H1 (cell line): ENCODE measurements around the gene TSEN2. TPM values are rescaled to one million over a fixed set of nuclear protein-coding genes. Genes with fewer than 3 reads are reported as not detected.

Source experiments
- CTCF ChIA-PET: fragments of 300-600 bp; sonication (Branson Sonifier 250); formaldehyde crosslinking; loops from one replicate; lab custom pipeline; 2021; ENCODE audit not compliant: partially characterized antibody; lab: Charles Lee
- POLR2A ChIA-PET: fragments of 300-600 bp; sonication (Branson Sonifier 250); formaldehyde crosslinking; loops from one replicate; lab custom pipeline; 2021; ENCODE audit warnings: inconsistent platforms; ENCODE audit not compliant: partially characterized antibody; lab: Charles Lee
- DNase-seq, 2 experiments: peaks; one replicate each; pipeline versions ENCODE4 v3.0.0 to v3.0.0-alpha.2; 2010 to 2022; ENCODE audit warnings: low spot score in 2 of 2, low read depth in 1 of 2, mixed read lengths in 1 of 2
- FAIRE-seq: peaks from 2 replicates; lab custom pipeline; 2011; peaks lifted over from hg19 to GRCh38; lab: Jason Lieb, UNC
- H2AFZ ChIP-seq: 2 replicates; pipeline ENCODE4 v1.8.1; 2012; ENCODE audit warnings: low read length, inconsistent platforms
- H2AK5ac ChIP-seq: 2 replicates; pipeline ENCODE4 v1.6.1; 2013; ENCODE audit warnings: low read depth, low read length
- H2BK120ac ChIP-seq: replicated peaks from 2 replicates; pipeline ENCODE3; 2013; ENCODE audit warnings: low read depth, low read length, inconsistent platforms
- H2BK12ac ChIP-seq: 2 replicates; pipeline ENCODE4 v1.6.1; 2013; ENCODE audit warnings: low read depth, low read length
- H2BK15ac ChIP-seq: 2 replicates; pipeline ENCODE4 v1.6.1; 2013; ENCODE audit warnings: low read length
- H2BK20ac ChIP-seq: 2 replicates; pipeline ENCODE4 v1.6.1; 2013; ENCODE audit warnings: low read length
- H2BK5ac ChIP-seq: 2 replicates; pipeline ENCODE4 v1.6.1; 2013; ENCODE audit warnings: low read depth, low read length
- H3K14ac ChIP-seq: 2 replicates; pipeline ENCODE4 v1.6.1; 2013; ENCODE audit warnings: inconsistent platforms; ENCODE audit not compliant: insufficient read length
- H3K18ac ChIP-seq: 2 replicates; pipeline ENCODE4 v1.6.1; 2013; ENCODE audit warnings: low read length; ENCODE audit errors: extremely low read depth
- H3K23ac ChIP-seq: 2 replicates; pipeline ENCODE4 v1.6.1; 2013; ENCODE audit warnings: inconsistent platforms; ENCODE audit not compliant: insufficient read length
- H3K23me2 ChIP-seq: 2 replicates; pipeline ENCODE4 v1.6.1; 2013; ENCODE audit warnings: low read depth, low read length
- H3K27ac ChIP-seq: 2 replicates; pipeline ENCODE4 v1.6.1; 2011; ENCODE audit warnings: low read depth, low read length, inconsistent platforms
- H3K27me3 ChIP-seq, 4 experiments: replicated peaks in 1 of 4; 1 replicate in 1 of 4; 2 replicates in 3 of 4; pipeline versions ENCODE4 v1.6.1 to v1.8.1; 2011 to 2013; ENCODE audit warnings: low read length in 3 of 4, mild to moderate bottlenecking in 3 of 4, inconsistent platforms in 2 of 4, mixed read lengths in 2 of 4, moderate library complexity in 1 of 4; ENCODE audit not compliant: control insufficient read depth in 3 of 4, insufficient read depth in 3 of 4; ENCODE audit errors: extremely low read depth in 1 of 4
- H3K36me3 ChIP-seq, 4 experiments: 2 replicates each; pipeline versions ENCODE4 v1.6.1 to v1.8.1; 2011 to 2013; ENCODE audit warnings: mild to moderate bottlenecking in 4 of 4, low read length in 3 of 4, moderate library complexity in 2 of 4, control low read depth in 1 of 4, inconsistent platforms in 1 of 4; ENCODE audit not compliant: insufficient read depth in 4 of 4, control insufficient read depth in 2 of 4
- H3K4ac ChIP-seq: replicated peaks from 2 replicates; pipeline ENCODE3; 2013; ENCODE audit warnings: low read length, low read depth, mixed read lengths, inconsistent platforms; ENCODE audit not compliant: insufficient read length
- H3K4me1 ChIP-seq, 4 experiments: replicated peaks in 1 of 4; 1 replicate in 1 of 4; 2 replicates in 3 of 4; pipeline versions ENCODE4 v1.6.1 to v1.8.1; 2011 to 2013; ENCODE audit warnings: low read length in 3 of 4, inconsistent platforms in 2 of 4, mixed read lengths in 1 of 4; ENCODE audit not compliant: insufficient read depth in 4 of 4, control insufficient read depth in 3 of 4
- H3K4me2 ChIP-seq, 2 experiments: 2 replicates each; pipeline versions ENCODE4 v1.6.1 to v1.8.1; 2011 to 2013; ENCODE audit warnings: low read depth in 2 of 2, low read length in 2 of 2, control low read depth in 1 of 2, inconsistent platforms in 1 of 2, mild to moderate bottlenecking in 1 of 2; ENCODE audit not compliant: insufficient read depth in 1 of 2
- H3K4me3 ChIP-seq, 4 experiments: fragments of 200-600, 300-600 bp in 1 of 4; sonication (generic), shearing (Covaris generic), sonication (Bioruptor Twin) in 1 of 4; 2 replicates each; pipeline versions ENCODE4 v1.5.1 to v1.8.1; 2011 to 2016; ENCODE audit warnings: low read length in 4 of 4, low read depth in 3 of 4, control low read depth in 2 of 4, inconsistent platforms in 2 of 4, mild to moderate bottlenecking in 2 of 4, mixed read lengths in 1 of 4, moderate library complexity in 1 of 4; ENCODE audit not compliant: insufficient read depth in 2 of 4; ENCODE audit errors: extremely low read depth in 1 of 4
- H3K56ac ChIP-seq: replicated peaks from 2 replicates; pipeline ENCODE3; 2013; ENCODE audit warnings: low read depth, mild to moderate bottlenecking, mixed read lengths, low read length, inconsistent platforms; ENCODE audit not compliant: insufficient read length
- H3K79me1 ChIP-seq: 2 replicates; pipeline ENCODE4 v1.6.1; 2013; ENCODE audit warnings: low read depth, low read length, control low read depth
- H3K79me2 ChIP-seq, 2 experiments: 2 replicates each; pipeline versions ENCODE4 v1.6.1 to v1.8.1; 2012 to 2013; ENCODE audit warnings: low read length in 2 of 2, mild to moderate bottlenecking in 2 of 2, inconsistent platforms in 1 of 2; ENCODE audit not compliant: insufficient read depth in 2 of 2, control insufficient read depth in 1 of 2
- H3K9ac ChIP-seq, 4 experiments: replicated peaks in 1 of 4; 1 replicate in 1 of 4; 2 replicates in 3 of 4; pipeline versions ENCODE4 v1.6.1 to v1.8.1; 2011 to 2013; ENCODE audit warnings: low read depth in 3 of 4, low read length in 3 of 4, control low read depth in 2 of 4, mild to moderate bottlenecking in 2 of 4, moderate library complexity in 2 of 4, inconsistent platforms in 1 of 4; ENCODE audit errors: extremely low read depth in 1 of 4
- H3K9me3 ChIP-seq, 2 experiments: 2 replicates each; pipeline versions ENCODE4 v1.6.1 to v1.8.1; 2012 to 2013; ENCODE audit warnings: mild to moderate bottlenecking in 2 of 2, moderate library complexity in 2 of 2, control low read depth in 1 of 2, inconsistent platforms in 1 of 2, low read depth in 1 of 2, low read length in 1 of 2, mixed read lengths in 1 of 2; ENCODE audit not compliant: insufficient read depth in 2 of 2
- H4K20me1 ChIP-seq, 2 experiments: replicated peaks in 1 of 2; 2 replicates each; pipeline versions ENCODE3 to v1.8.1; 2011 to 2013; ENCODE audit warnings: inconsistent platforms in 2 of 2, low read length in 2 of 2, mild to moderate bottlenecking in 1 of 2; ENCODE audit not compliant: insufficient read depth in 2 of 2, control insufficient read depth in 1 of 2
- H4K5ac ChIP-seq: 2 replicates; pipeline ENCODE4 v1.6.1; 2013; ENCODE audit warnings: low read length, low read depth, mixed read lengths, inconsistent platforms; ENCODE audit not compliant: insufficient read length
- H4K8ac ChIP-seq: 2 replicates; pipeline ENCODE4 v1.8.0; 2013; ENCODE audit warnings: mild to moderate bottlenecking, moderate library complexity, low read length, inconsistent platforms; ENCODE audit not compliant: insufficient read depth; ENCODE audit errors: extremely low read depth
- H4K91ac ChIP-seq: replicated peaks from 2 replicates; pipeline ENCODE3; 2013; ENCODE audit warnings: low read length, mixed read lengths, inconsistent platforms; ENCODE audit not compliant: insufficient read length
- RAD21 ChIP-seq, 2 experiments: IDR thresholded peaks in 1 of 2; conservative IDR thresholded peaks in 1 of 2; 2 replicates each; pipeline ENCODE4 v1.6.1; 2011; ENCODE audit warnings: low read depth in 2 of 2, low read length in 2 of 2, improper control_type of control experiment in 1 of 2, inconsistent platforms in 1 of 2, mild to moderate bottlenecking in 1 of 2, moderate library complexity in 1 of 2
- TAF7 ChIP-seq: optimal IDR thresholded peaks from 2 replicates; pipeline ENCODE3; 2011; ENCODE audit warnings: low read depth, mild to moderate bottlenecking, inconsistent platforms, low read length, moderate library complexity, borderline replicate concordance
- WGBS, 2 experiments: shearing (Covaris generic) in 1 of 2; methylation state at CpG; one replicate each; pipeline versions ENCODE4 v1.1.6 to v1.1.7; 2013 to 2015; ENCODE audit warnings: low lambda C conversion rate in 2 of 2, mixed read lengths in 2 of 2, inconsistent platforms in 1 of 2, low coverage in 1 of 2, missing lambda C conversion rate in 1 of 2; ENCODE audit not compliant: insufficient replicate concordance in 2 of 2, insufficient coverage in 1 of 2, insufficient read length in 1 of 2; ENCODE audit errors: extremely low coverage in 1 of 2, missing lambda C conversion rate in 1 of 2; 5-methylcytosine and 5-hydroxymethylcytosine counted together
- polyA plus RNA-seq, 7 experiments: library from polyadenylated mRNA; depleted of rRNA in 3 of 7; stranded (reverse) in 5 of 7; unstranded in 2 of 7; fragments of >200 nt in 5 of 7; fragments of 200-250 nt in 2 of 7; gene quantifications; 1 replicate in 5 of 7; 2 replicates in 1 of 7; 4 replicates in 1 of 7; pipeline versions ENCODE4 v1.2.1 to v1.2.3, GENCODE V29; 2011 to 2013; ENCODE audit warnings: missing spikeins in 2 of 7, mixed read lengths in 2 of 7
- total RNA-seq: library from RNA; stranded (reverse); fragmentation: NEBNext Ultra II Directional; extraction: Animal tissue kit (Norgen Biotek cat#: 25700); gene quantifications from 2 replicates; pipeline ENCODE4 v1.2.1, GENCODE V29; 2021

The TSEN2 gene
- total and polyA plus RNA-seq, 2 of the 8 experiments (the other 6 are each of a cell fraction or from before 2014, with no cell fraction given): 16.1 to 22.4 TPM

GRCh38 chr3:12536423-12536822 is 52.1 kb downstream of the TSEN2 start:
- ChIA-PET POLR2A (no interaction called here), CTCF (interaction anchor here (0.8 to 1.5 kb wide), 4 partner anchors 10 to 401 kb away, joined by 3 to 4 read pairs (median 4); no protein-coding TSS in a partner anchor)
- Histone ChIP-seq H3K4me1 (no peaks in the 10 kb centered on the region), H3K79me1 (no peaks in the 10 kb centered on the region), H2BK15ac (no peak overlapping the region), H4K8ac (no peak overlapping the region), H4K5ac (no peak overlapping the region), H3K79me2 (no peaks in the 10 kb centered on the region), H3K23me2 (no peaks in the 10 kb centered on the region), H3K23ac (no peak overlapping the region), H3K4me3 (no peak overlapping the region), H2AFZ (no peak overlapping the region), H3K9ac (no peak overlapping the region), H3K36me3 (peaks cover 3 to 24% (median 8%) of the 10 kb centered on the region in 4 experiments; a peak in 5 of 8 replicates), H3K27me3 (no peaks in the 10 kb centered on the region), H3K27ac (no peak overlapping the region), H2BK20ac (no peak overlapping the region), H3K18ac (no peak overlapping the region), H3K14ac (no peak overlapping the region), H4K91ac (no peak overlapping the region), H4K20me1 (no peaks in the 10 kb centered on the region), H2BK12ac (no peak overlapping the region), H3K4me2 (no peak overlapping the region), H2BK5ac (no peak overlapping the region), H2BK120ac (no peak overlapping the region), H2AK5ac (no peak overlapping the region), H3K4ac (no peak overlapping the region), H3K56ac (no peak overlapping the region), H3K9me3 (no peaks in the 10 kb centered on the region)
- TF ChIP-seq RAD21 (IDR thresholded peaks at IDR 0.05 in 1 of 2, conservative IDR thresholded peaks at IDR 0.05 in 1 of 2; ENCODE audit: low read depth in 2 of 2, low read length in 2 of 2): 0 out of 4 replicates have a peak, but pooled peaks of 1 of the 2 experiments have one; percentile 11
- TF ChIP-seq TAF7: no peak
- FAIRE-seq (no peak), DNase-seq (no peak)
- WGBS, 2 experiments: 95% methylated on average over 6 of the region's 6 CpGs; no CpG with 5 or more reads in 1 of the 2 experiments
